ENCODE data around the gene C1orf35. TPM values are rescaled to one million over a fixed set of nuclear protein-coding genes. Genes with fewer than 3 reads are reported as not detected.

Gene C1orf35
- total RNA-seq, 6 experiments from 2014 or later = 10.4 to 17.2 (median 12.5) TPM

GRCh38 chr1:228065543-228066347 is 37.4 kb downstream of the C1orf35 start:
- Mint-ChIP-seq H3K9me3 (no peaks in the 10 kb centered on the region), H3K27me3 (ENCODE audit: insufficient read depth) (peaks cover 24% of the 10 kb centered on the region), H3K4me3 (no peak overlapping the region), H3K27ac (no peak overlapping the region), H3K4me1 (ENCODE audit: low read depth) (no peaks in the 10 kb centered on the region), H3K36me3 (ENCODE audit: low read depth) (no peaks in the 10 kb centered on the region)
- no peak for TF ChIP-seq CTCF (IDR thresholded peaks at IDR 0.05)
- no peak for DNase-seq

GRCh38 chr1:228064741-228065542 is 38.2 kb downstream of the C1orf35 start:
- H3K9me3 Mint-ChIP-seq = no peaks in the 10 kb centered on the region
- no peak for TF ChIP-seq CTCF (IDR thresholded peaks at IDR 0.05)
- H3K27me3 Mint-ChIP-seq (ENCODE audit: insufficient read depth) = peaks cover 24% of the 10 kb centered on the region
- H3K36me3 Mint-ChIP-seq (ENCODE audit: low read depth) = no peaks in the 10 kb centered on the region
- H3K4me3 Mint-ChIP-seq = no peak overlapping the region
- no peak overlapping the region for H3K27ac Mint-ChIP-seq
- H3K4me1 Mint-ChIP-seq (ENCODE audit: low read depth) = no peaks in the 10 kb centered on the region
- DNase-seq = no peak

DNA sequence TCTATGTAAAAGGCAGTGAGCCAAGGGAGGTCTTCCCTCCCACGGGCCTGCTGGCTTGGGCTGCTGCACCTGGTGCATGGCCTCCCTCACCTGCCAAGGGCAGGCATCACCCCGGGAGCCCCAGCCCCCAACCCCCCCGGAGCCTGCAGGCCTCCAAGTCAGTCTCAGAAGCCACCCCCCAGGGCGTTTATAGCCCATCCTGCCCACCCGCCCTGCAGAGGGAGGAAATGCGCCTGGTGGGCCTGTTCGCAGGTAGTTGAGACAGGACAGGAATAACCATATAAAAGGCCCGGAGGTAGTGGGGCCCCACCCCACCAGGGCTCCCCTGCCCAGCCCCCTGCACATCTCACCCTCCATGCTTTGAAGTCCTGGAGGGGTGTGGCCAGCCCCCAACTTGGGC is 38.8 kb downstream of the C1orf35 start:
- H3K27me3 Mint-ChIP-seq (ENCODE audit: insufficient read depth) = peaks cover 24% of the 10 kb centered on the region
- no peak overlapping the region for H3K4me3 Mint-ChIP-seq
- TF ChIP-seq CTCF (IDR thresholded peaks at IDR 0.05) = no peak
- no peaks in the 10 kb centered on the region for H3K4me1 Mint-ChIP-seq (ENCODE audit: low read depth)
- DNase-seq = no peak
- no peaks in the 10 kb centered on the region for H3K9me3 Mint-ChIP-seq
- no peaks in the 10 kb centered on the region for H3K36me3 Mint-ChIP-seq (ENCODE audit: low read depth)
- H3K27ac Mint-ChIP-seq = no peak overlapping the region

DNA sequence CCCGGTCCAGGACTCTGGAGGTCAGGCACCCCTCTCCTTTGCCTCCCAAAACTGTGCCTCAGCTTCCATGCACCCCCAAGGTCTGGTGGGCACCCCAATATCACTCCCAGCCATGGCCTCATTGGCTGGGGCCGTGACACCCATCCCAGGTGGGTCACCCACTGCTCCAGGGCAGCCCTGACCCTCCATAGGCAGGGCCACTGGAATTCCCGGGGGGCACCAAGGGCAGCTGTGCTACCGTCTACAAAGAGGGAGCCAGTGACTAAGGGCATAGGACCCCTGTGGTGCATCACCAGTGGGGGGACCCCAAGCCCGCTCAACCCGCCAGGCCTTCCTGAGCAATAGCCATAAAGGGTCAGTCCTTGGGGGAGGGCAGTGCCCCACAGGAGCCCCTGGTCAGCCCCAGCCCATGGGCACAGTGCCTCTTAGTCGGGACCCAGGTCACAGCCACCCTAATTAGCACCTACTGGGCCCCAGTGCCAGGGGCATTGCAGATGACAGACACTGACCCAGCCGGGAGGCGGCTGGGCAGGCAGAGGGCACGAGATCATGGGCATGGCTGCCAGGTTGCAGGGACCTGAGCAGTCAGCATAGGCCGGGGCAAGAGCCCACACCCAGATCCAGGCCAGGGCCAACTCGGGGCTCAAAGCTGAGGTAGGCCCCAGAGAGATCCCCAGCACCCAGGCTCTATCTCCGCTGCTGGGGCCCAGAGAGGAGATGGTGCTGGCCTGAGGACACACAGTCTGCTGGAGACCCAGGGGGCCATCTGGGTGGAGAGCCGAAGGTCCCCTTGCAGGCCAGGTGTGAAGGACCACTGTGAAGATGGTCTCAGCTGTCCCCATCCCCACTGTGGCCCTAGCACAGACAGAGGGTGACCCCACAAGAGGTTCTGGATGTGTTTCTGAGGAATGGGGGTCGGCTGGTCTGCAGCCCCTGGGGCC is 39.6 kb downstream of the C1orf35 start:
- H3K36me3 Mint-ChIP-seq (ENCODE audit: low read depth) = no peaks in the 10 kb centered on the region
- peaks cover 24% of the 10 kb centered on the region for H3K27me3 Mint-ChIP-seq (ENCODE audit: insufficient read depth)
- H3K9me3 Mint-ChIP-seq = no peaks in the 10 kb centered on the region
- DNase-seq = no peak
- no peak overlapping the region for H3K27ac Mint-ChIP-seq
- H3K4me1 Mint-ChIP-seq (ENCODE audit: low read depth) = no peaks in the 10 kb centered on the region
- TF ChIP-seq CTCF (IDR thresholded peaks at IDR 0.05) = no peak
- no peak overlapping the region for H3K4me3 Mint-ChIP-seq

DNA sequence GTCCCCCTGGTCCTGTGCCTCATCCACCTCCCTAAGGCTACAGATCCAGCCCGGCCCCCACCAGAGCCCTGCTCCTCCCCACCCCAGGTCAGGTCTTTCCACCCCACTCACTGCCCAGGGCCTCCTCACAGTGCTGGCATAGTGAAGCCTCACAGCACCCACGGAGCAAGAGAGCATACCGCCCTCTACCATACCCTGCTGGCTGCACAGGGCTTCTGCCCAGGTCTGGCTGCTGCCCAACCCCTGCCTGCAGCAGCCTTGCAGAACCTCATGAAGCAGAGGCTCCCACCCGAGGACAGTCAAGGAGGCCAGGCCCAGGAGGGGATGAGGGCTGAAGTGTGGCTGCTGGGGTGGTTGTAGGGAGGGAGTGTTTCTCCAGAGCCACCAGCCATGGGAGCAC is 40.3 kb downstream of the C1orf35 start:
- H3K4me3 Mint-ChIP-seq = no peak overlapping the region
- DNase-seq = no peak
- H3K27me3 Mint-ChIP-seq (ENCODE audit: insufficient read depth) = peaks cover 28% of the 10 kb centered on the region
- no peaks in the 10 kb centered on the region for H3K36me3 Mint-ChIP-seq (ENCODE audit: low read depth)
- no peaks in the 10 kb centered on the region for H3K9me3 Mint-ChIP-seq
- H3K27ac Mint-ChIP-seq = no peak overlapping the region
- TF ChIP-seq CTCF (IDR thresholded peaks at IDR 0.05) = no peak
- H3K4me1 Mint-ChIP-seq (ENCODE audit: low read depth) = no peaks in the 10 kb centered on the region

Measured in HFFc6 (cell line).